Right lobe of liver (tissue), 6 donors: Measurements from ENCODE around the gene AMBRA1. TPM values are rescaled to one million over a fixed set of nuclear protein-coding genes. Genes with fewer than 3 reads are reported as not detected.
A peak's percentile ranks its signal among the peaks of the same experiment; 100 is the strongest.

Experiments used
- ATAC-seq, 4 donors: fragments of 200-7000 bp; cut with Tn5 transposase; one replicate each; pipeline ENCODE4 v1.9.1; 2020; ENCODE audit warnings: mild to moderate bottlenecking in 4 of 4, moderate library complexity in 4 of 4
- DNase-seq, 3 donors: peaks; one replicate each; pipeline ENCODE4 v3.0.0-alpha.2; 2020
- H3K27ac ChIP-seq, 3 donors: fragments of 200-600 bp; one replicate each; pipeline ENCODE4 v1.8.0; 2022
- H3K27me3 ChIP-seq, 2 donors: fragments of 200-600 bp; one replicate each; pipeline ENCODE4 v1.8.0; 2022
- H3K36me3 ChIP-seq, 4 donors: fragments of 200-600 bp; sonication (generic) in 1 of 4; one replicate each; pipeline versions ENCODE4 v1.5.1 to v1.8.0; 2017 to 2022; ENCODE audit warnings: control low read depth in 1 of 4
- H3K4me1 ChIP-seq, 4 donors: fragments of 200-600 bp; sonication (generic) in 1 of 4; one replicate each; pipeline versions ENCODE4 v1.5.1 to v1.8.0; 2017 to 2022; ENCODE audit warnings: control low read depth in 1 of 4
- H3K4me3 ChIP-seq, 3 donors: fragments of 200-600 bp; one replicate each; pipeline ENCODE4 v1.8.0; 2022
- H3K9me3 ChIP-seq, 4 donors: fragments of 200-600 bp; sonication (generic) in 1 of 4; one replicate each; pipeline versions ENCODE4 v1.5.1 to v1.8.0; 2017 to 2022; ENCODE audit warnings: control low read depth in 1 of 4
- CTCF ChIP-seq, 4 donors: fragments of 200-600 bp in 3 of 4; fragments of 450-650 bp in 1 of 4; IDR thresholded peaks; one replicate each; pipeline versions ENCODE4 v1.5.1 to v1.8.0; 2016 to 2022; ENCODE audit warnings: antibody characterized with exemption in 4 of 4, mild to moderate bottlenecking in 2 of 4
- POLR2A ChIP-seq: fragments of 450-650 bp; IDR thresholded peaks from one replicate; pipeline ENCODE4 v1.6.1; 2017; ENCODE audit warnings: antibody characterized with exemption, mild to moderate bottlenecking
- WGBS: methylation state at CpG from one replicate; pipeline ENCODE4 v1.1.6; 2018; ENCODE audit warnings: low coverage, low lambda C conversion rate; ENCODE audit not compliant: insufficient coverage; ENCODE audit errors: missing lambda C conversion rate; 5-methylcytosine and 5-hydroxymethylcytosine counted together
- intact Hi-C, 2 donors: fragments of 100-400 bp; cut with DNase I; formaldehyde crosslinking; loops; one replicate each; pipeline versions ENCODE4 v1.11.2 to v1.14.1; 2022
- total RNA-seq, 6 experiments: library from RNA; depleted of rRNA in 2 of 6; stranded (reverse); fragments of >200 nt in 2 of 6; fragmentation: NEBNext Ultra II Directional in 3 of 6; extraction: Animal tissue kit (Norgen Biotek cat#: 25700) in 3 of 6; gene quantifications; one replicate each; pipeline versions ENCODE4 v1.1.0 to v1.2.4, GENCODE V29; 2016 to 2023
- donor health status: DM: no; HTN: yes; CAD: no.
- donor health status: DM: no; HTN: no; CAD: no.
- donor health status: DM: no; HTN: no; CAD: no.
- donor health status: DM: no; HTN: yes; CAD: no.
- donor health status: DM: no; HTN: yes; CAD: no.

The AMBRA1 gene
- total RNA-seq, 6 experiments from 2014 or later, result 11.0 to 15.7 (median 13.6) TPM

- DNase-seq (no peak), ATAC-seq (no peak)
- intact Hi-C loops, result no loop called here
- WGBS, result 94% methylated on average over 12 of the region's 15 CpGs
- Histone ChIP-seq H3K9me3 (no peaks in the 10 kb centered on the region), H3K36me3 (no peaks in the 10 kb centered on the region), H3K27me3 (no peaks in the 10 kb centered on the region), H3K4me1 (peaks cover 0 to 10% (median 0%) of the 10 kb centered on the region in 4 donors), H3K27ac (no peak overlapping the region), H3K4me3 (no peak overlapping the region)
- TF ChIP-seq POLR2A (no peak), CTCF (IDR thresholded peaks at IDR 0.05) (no peak)
Measured at GRCh38 chr11:46603704-46604308, 10.0 kb upstream of the AMBRA1 start.

GRCh38 chr11:46601129-46601528 is 7.3 kb upstream of the AMBRA1 start:
- Histone ChIP-seq H3K4me1 (peaks cover 0 to 20% (median 0%) of the 10 kb centered on the region in 4 donors), H3K4me3 (no peak overlapping the region), H3K27me3 (no peaks in the 10 kb centered on the region), H3K9me3 (no peaks in the 10 kb centered on the region), H3K36me3 (no peaks in the 10 kb centered on the region), H3K27ac (no peak overlapping the region)
- 29% methylated on average over 1 of the region's 1 CpG for WGBS
- intact Hi-C loops, result no loop called here
- no peak for DNase-seq
- TF ChIP-seq CTCF (IDR thresholded peaks at IDR 0.05) (no peak), POLR2A (no peak)
- ATAC-seq, result peak in 1 of 4 donors; percentile 31

- Histone ChIP-seq H3K27ac (no peak overlapping the region), H3K4me3 (no peak overlapping the region), H3K9me3 (no peaks in the 10 kb centered on the region), H3K4me1 (peaks cover 0 to 20% (median 0%) of the 10 kb centered on the region in 4 donors), H3K36me3 (no peaks in the 10 kb centered on the region), H3K27me3 (no peaks in the 10 kb centered on the region)
- ATAC-seq, result no peak
- intact Hi-C loops, result no loop called here
- TF ChIP-seq CTCF (IDR thresholded peaks at IDR 0.05) (no peak), POLR2A (no peak)
- WGBS, result 76% methylated on average over 3 of the region's 3 CpGs
- DNase-seq, result no peak
Measured at GRCh38 chr11:46600194-46600960, 6.6 kb upstream of the AMBRA1 start.

- Histone ChIP-seq H3K4me1 (peaks cover 0 to 25% (median 0%) of the 10 kb centered on the region in 4 donors), H3K27me3 (no peaks in the 10 kb centered on the region), H3K27ac (no peak overlapping the region), H3K9me3 (no peaks in the 10 kb centered on the region), H3K36me3 (no peaks in the 10 kb centered on the region), H3K4me3 (no peak overlapping the region)
- WGBS, result 82% methylated on average over 8 of the region's 8 CpGs
- intact Hi-C loops, result no loop called here
- TF ChIP-seq CTCF (IDR thresholded peaks at IDR 0.05) (no peak), POLR2A (no peak)
- no peak for ATAC-seq
- no peak for DNase-seq
Measured at GRCh38 chr11:46599340-46600193, 5.7 kb upstream of the AMBRA1 start.
